ENCODE results near the gene MRPS27.

- TF ChIP-seq, protein P1, sequence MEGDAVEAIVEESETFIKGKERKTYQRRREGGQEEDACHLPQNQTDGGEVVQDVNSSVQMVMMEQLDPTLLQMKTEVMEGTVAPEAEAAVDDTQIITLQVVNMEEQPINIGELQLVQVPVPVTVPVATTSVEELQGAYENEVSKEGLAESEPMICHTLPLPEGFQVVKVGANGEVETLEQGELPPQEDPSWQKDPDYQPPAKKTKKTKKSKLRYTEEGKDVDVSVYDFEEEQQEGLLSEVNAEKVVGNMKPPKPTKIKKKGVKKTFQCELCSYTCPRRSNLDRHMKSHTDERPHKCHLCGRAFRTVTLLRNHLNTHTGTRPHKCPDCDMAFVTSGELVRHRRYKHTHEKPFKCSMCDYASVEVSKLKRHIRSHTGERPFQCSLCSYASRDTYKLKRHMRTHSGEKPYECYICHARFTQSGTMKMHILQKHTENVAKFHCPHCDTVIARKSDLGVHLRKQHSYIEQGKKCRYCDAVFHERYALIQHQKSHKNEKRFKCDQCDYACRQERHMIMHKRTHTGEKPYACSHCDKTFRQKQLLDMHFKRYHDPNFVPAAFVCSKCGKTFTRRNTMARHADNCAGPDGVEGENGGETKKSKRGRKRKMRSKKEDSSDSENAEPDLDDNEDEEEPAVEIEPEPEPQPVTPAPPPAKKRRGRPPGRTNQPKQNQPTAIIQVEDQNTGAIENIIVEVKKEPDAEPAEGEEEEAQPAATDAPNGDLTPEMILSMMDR (IDR thresholded peaks at IDR 0.05), result no peak
- TF ChIP-seq POLR2A (IDR thresholded peaks at IDR 0.05) (no peak), EP300 (IDR thresholded peaks at IDR 0.05) (no peak)
Observed at GRCh38 chr5:72252008-72252407, 68.0 kb downstream of the MRPS27 start.

All from stomach (tissue), 4 donors.